ENCODE data around the gene ZFAND3. TPM values are rescaled to one million over a fixed set of nuclear protein-coding genes. Genes with fewer than 3 reads are reported as not detected.
A peak's percentile ranks its signal among the peaks of the same experiment; 100 is the strongest.
"Not testable (repeated sequence)": the region's sequence is repeated elsewhere in the genome, so short reads cannot be mapped to it uniquely, and the experiment has no call there.

Gene ZFAND3
- polyA plus RNA-seq, 1 donor from 2014 or later: 6.4 TPM

GRCh38 chr6:38024908-38025307 is 205.4 kb downstream of the ZFAND3 start:
- peaks cover 5% of the 10 kb centered on the region for H3K36me3 Mint-ChIP-seq
- H3K4me1 Mint-ChIP-seq: peaks cover 21 to 51% (median 32%) of the 10 kb centered on the region in 3 donors
- H3K27me3 Mint-ChIP-seq: no peaks in the 10 kb centered on the region
- H3K27ac Mint-ChIP-seq: no peak overlapping the region
- H3K4me3 Mint-ChIP-seq: no peak overlapping the region
- peaks cover 0 to 2% (median 0%) of the 10 kb centered on the region in 3 donors for H3K9me3 Mint-ChIP-seq

- Mint-ChIP-seq H3K27me3 (no peaks in the 10 kb centered on the region), H3K4me1 (peaks cover 21 to 54% (median 34%) of the 10 kb centered on the region in 3 donors), H3K9me3 (peaks cover 0 to 2% (median 0%) of the 10 kb centered on the region in 3 donors), H3K36me3 (peaks cover 5% of the 10 kb centered on the region), H3K27ac (no peak overlapping the region), H3K4me3 (no peak overlapping the region)
Measured at GRCh38 chr6:38025451-38025850, 205.9 kb downstream of the ZFAND3 start.

- Mint-ChIP-seq H3K27me3 (no peaks in the 10 kb centered on the region), H3K36me3 (peaks cover 5% of the 10 kb centered on the region), H3K9me3 (peaks cover 0 to 2% (median 0%) of the 10 kb centered on the region in 3 donors), H3K27ac (no peak overlapping the region), H3K4me3 (peak overlapping the region in 1 of 4 donors; percentile 20), H3K4me1 (peaks cover 28 to 43% (median 28%) of the 10 kb centered on the region in 3 donors)
Measured at GRCh38 chr6:38027685-38028373, 208.3 kb downstream of the ZFAND3 start.

GRCh38 chr6:38030380-38030779 is 210.9 kb downstream of the ZFAND3 start:
- Mint-ChIP-seq H3K4me1 (peaks cover 36 to 40% (median 39%) of the 10 kb centered on the region in 3 donors), H3K27me3 (no peaks in the 10 kb centered on the region), H3K9me3 (no peaks in the 10 kb centered on the region), H3K27ac (no peak overlapping the region), H3K4me3 (no peak overlapping the region), H3K36me3 (peaks cover 2% of the 10 kb centered on the region)

- H3K4me1 Mint-ChIP-seq: peaks cover 27 to 31% (median 30%) of the 10 kb centered on the region in 3 donors
Measured at GRCh38 chr6:38032797-38033196, 213.3 kb downstream of the ZFAND3 start.

GRCh38 chr6:38033442-38033982 is 214.0 kb downstream of the ZFAND3 start:
- H3K36me3 Mint-ChIP-seq: peaks cover 2% of the 10 kb centered on the region
- H3K4me1 Mint-ChIP-seq: peaks cover 23 to 31% (median 27%) of the 10 kb centered on the region in 3 donors
- no peak overlapping the region for H3K27ac Mint-ChIP-seq
- H3K4me3 Mint-ChIP-seq: no peak overlapping the region
- no peaks in the 10 kb centered on the region for H3K27me3 Mint-ChIP-seq
- no peaks in the 10 kb centered on the region for H3K9me3 Mint-ChIP-seq

More at GRCh38 chr6:38032797-38033196, 213.3 kb downstream of the ZFAND3 start:
- H3K9me3 Mint-ChIP-seq: no peaks in the 10 kb centered on the region
- H3K27ac Mint-ChIP-seq: no peak overlapping the region
- H3K4me3 Mint-ChIP-seq: no peak overlapping the region
- peaks cover 2% of the 10 kb centered on the region for H3K36me3 Mint-ChIP-seq
- no peaks in the 10 kb centered on the region for H3K27me3 Mint-ChIP-seq

GRCh38 chr6:38034274-38034914 is 214.9 kb downstream of the ZFAND3 start:
- H3K4me3 Mint-ChIP-seq: no peak overlapping the region

GRCh38 chr6:38035478-38035877 is 216.0 kb downstream of the ZFAND3 start:
- no peaks in the 10 kb centered on the region for H3K36me3 Mint-ChIP-seq
- peak overlapping the region in 1 of 3 donors; percentile 37 for H3K27ac Mint-ChIP-seq
- H3K27me3 Mint-ChIP-seq: no peaks in the 10 kb centered on the region
- H3K4me1 Mint-ChIP-seq: peaks cover 18 to 32% (median 31%) of the 10 kb centered on the region in 3 donors
- no peak overlapping the region for H3K4me3 Mint-ChIP-seq
- no peaks in the 10 kb centered on the region for H3K9me3 Mint-ChIP-seq

More at GRCh38 chr6:38034274-38034914, 214.9 kb downstream of the ZFAND3 start:
- peaks cover 21 to 32% (median 29%) of the 10 kb centered on the region in 3 donors for H3K4me1 Mint-ChIP-seq
- no peaks in the 10 kb centered on the region for H3K36me3 Mint-ChIP-seq
- no peaks in the 10 kb centered on the region for H3K27me3 Mint-ChIP-seq
- H3K9me3 Mint-ChIP-seq: no peaks in the 10 kb centered on the region
- no peak overlapping the region for H3K27ac Mint-ChIP-seq

- Mint-ChIP-seq H3K36me3 (peaks cover 1% of the 10 kb centered on the region), H3K27ac (no peak overlapping the region), H3K4me3 (no peak overlapping the region), H3K9me3 (no peaks in the 10 kb centered on the region), H3K27me3 (no peaks in the 10 kb centered on the region), H3K4me1 (peaks cover 8 to 21% (median 17%) of the 10 kb centered on the region in 3 donors)
Measured at GRCh38 chr6:38039502-38039901, 220.0 kb downstream of the ZFAND3 start.

GRCh38 chr6:38040254-38040653 is 220.7 kb downstream of the ZFAND3 start:
- H3K27ac Mint-ChIP-seq: no peak overlapping the region
- H3K27me3 Mint-ChIP-seq: no peaks in the 10 kb centered on the region
- H3K36me3 Mint-ChIP-seq: peaks cover 1% of the 10 kb centered on the region
- no peaks in the 10 kb centered on the region for H3K9me3 Mint-ChIP-seq
- no peak overlapping the region for H3K4me3 Mint-ChIP-seq
- H3K4me1 Mint-ChIP-seq: peaks cover 4 to 21% (median 16%) of the 10 kb centered on the region in 3 donors

GRCh38 chr6:38043259-38043753 is 223.8 kb downstream of the ZFAND3 start:
- peaks cover 4 to 14% (median 7%) of the 10 kb centered on the region in 3 donors for H3K4me1 Mint-ChIP-seq
- H3K27ac Mint-ChIP-seq: no peak overlapping the region
- no peaks in the 10 kb centered on the region for H3K9me3 Mint-ChIP-seq
- no peaks in the 10 kb centered on the region for H3K27me3 Mint-ChIP-seq
- no peak overlapping the region for H3K4me3 Mint-ChIP-seq
- H3K36me3 Mint-ChIP-seq: peaks cover 4% of the 10 kb centered on the region

GRCh38 chr6:38045701-38046305 is 226.3 kb downstream of the ZFAND3 start:
- Mint-ChIP-seq H3K9me3 (no peaks in the 10 kb centered on the region), H3K36me3 (peaks cover 4% of the 10 kb centered on the region), H3K27ac (peak overlapping the region in 1 of 3 donors; percentile 53), H3K4me3 (no peak overlapping the region), H3K27me3 (no peaks in the 10 kb centered on the region), H3K4me1 (peaks cover 3 to 15% (median 5%) of the 10 kb centered on the region in 3 donors)

- Mint-ChIP-seq H3K9me3 (no peaks in the 10 kb centered on the region), H3K36me3 (peaks cover 4% of the 10 kb centered on the region), H3K4me3 (no peak overlapping the region), H3K27ac (no peak overlapping the region), H3K4me1 (peaks cover 6 to 12% (median 7%) of the 10 kb centered on the region in 3 donors), H3K27me3 (no peaks in the 10 kb centered on the region)
Measured at GRCh38 chr6:38047562-38047961, 228.0 kb downstream of the ZFAND3 start.

- not testable (repeated sequence) for H3K9me3 Mint-ChIP-seq, H3K27me3 Mint-ChIP-seq, H3K36me3 Mint-ChIP-seq, H3K27ac Mint-ChIP-seq
- Mint-ChIP-seq H3K4me3 (peak overlapping the region in 1 of 4 donors; percentile 60), H3K4me1 (peaks cover 14 to 15% (median 14%) of the 10 kb centered on the region in 3 donors)
Measured at GRCh38 chr6:38049861-38050397, 230.4 kb downstream of the ZFAND3 start.

Measured in IgD-negative memory B cell (primary cell).